OCI-LY3 (cell line): ENCODE measurements around the gene SPNS2.

Source experiments
- EZH2phosphoT487 ChIP-seq: fragments of 200-600 bp; shearing (Covaris generic); IDR thresholded peaks from 2 replicates; pipeline ENCODE4 v1.6.1; 2018; ENCODE audit warnings: antibody characterized with exemption, mixed run types, low read depth
- TF ChIP-seq, protein P1 (sequence below): fragments of 200-600, 300-600 bp; sonication (generic); IDR thresholded peaks from 2 replicates; pipeline ENCODE4 v1.5.1; 2014; ENCODE audit warnings: antibody characterized with exemption, low read length, low read depth

DNA sequence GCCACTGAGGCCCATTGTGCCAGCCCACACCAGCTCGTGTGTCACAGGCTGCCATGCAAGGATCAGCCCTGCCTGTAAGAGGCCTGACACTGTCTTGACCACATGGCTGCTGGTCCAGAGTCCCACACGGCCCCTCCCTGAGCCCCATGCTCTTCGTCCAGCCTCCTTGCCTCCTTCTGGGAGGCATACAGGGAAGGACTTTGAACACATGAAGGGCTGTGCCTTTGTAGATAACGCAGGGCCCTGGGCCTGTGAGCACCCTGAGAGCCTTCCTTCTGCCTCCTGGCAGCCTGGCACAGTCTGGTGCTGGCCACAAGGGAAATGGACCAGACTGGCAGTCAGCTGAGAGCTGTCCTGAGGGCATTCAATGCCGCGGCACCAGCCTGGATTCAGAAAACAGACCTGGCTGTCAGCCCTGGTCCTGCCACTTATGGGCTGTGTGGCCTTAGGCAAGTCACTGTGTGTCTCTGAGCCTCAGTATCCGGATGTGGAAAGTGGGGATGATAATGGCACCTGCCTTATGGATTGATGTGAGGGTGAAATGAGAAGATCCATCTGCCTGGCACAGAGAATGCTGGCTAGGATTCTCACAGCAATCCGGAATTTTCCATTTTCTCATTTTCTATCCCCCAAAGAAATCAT lies 19.2 kb upstream of the SPNS2 start:
- TF ChIP-seq, protein P1, sequence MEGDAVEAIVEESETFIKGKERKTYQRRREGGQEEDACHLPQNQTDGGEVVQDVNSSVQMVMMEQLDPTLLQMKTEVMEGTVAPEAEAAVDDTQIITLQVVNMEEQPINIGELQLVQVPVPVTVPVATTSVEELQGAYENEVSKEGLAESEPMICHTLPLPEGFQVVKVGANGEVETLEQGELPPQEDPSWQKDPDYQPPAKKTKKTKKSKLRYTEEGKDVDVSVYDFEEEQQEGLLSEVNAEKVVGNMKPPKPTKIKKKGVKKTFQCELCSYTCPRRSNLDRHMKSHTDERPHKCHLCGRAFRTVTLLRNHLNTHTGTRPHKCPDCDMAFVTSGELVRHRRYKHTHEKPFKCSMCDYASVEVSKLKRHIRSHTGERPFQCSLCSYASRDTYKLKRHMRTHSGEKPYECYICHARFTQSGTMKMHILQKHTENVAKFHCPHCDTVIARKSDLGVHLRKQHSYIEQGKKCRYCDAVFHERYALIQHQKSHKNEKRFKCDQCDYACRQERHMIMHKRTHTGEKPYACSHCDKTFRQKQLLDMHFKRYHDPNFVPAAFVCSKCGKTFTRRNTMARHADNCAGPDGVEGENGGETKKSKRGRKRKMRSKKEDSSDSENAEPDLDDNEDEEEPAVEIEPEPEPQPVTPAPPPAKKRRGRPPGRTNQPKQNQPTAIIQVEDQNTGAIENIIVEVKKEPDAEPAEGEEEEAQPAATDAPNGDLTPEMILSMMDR = no peak
- no peak for TF ChIP-seq EZH2phosphoT487
